Activated T-cell treated with anti-CD3 and anti-CD28 coated beads, Interleukin-2, amount 50 U/mL, for 4 hours (primary cell): ENCODE results near the gene HBB. TPM values are rescaled to one million over a fixed set of nuclear protein-coding genes. Genes with fewer than 3 reads are reported as not detected.

ENCODE experiments used
- ATAC-seq, 2 donors: fragments of 200-7000 bp; cut with Tn5 transposase; one replicate each; pipeline ENCODE4 v1.10.0; 2021
- DNase-seq: peaks from one replicate; pipeline ENCODE4 v3.0.0-alpha.2; 2020
- H3K27me3 Mint-ChIP-seq: one replicate; pipeline ENCODE4 v1.8.0; 2021; ENCODE audit warnings: low read depth, mixed read lengths
- H3K36me3 Mint-ChIP-seq: one replicate; pipeline ENCODE4 v1.8.0; 2022; ENCODE audit warnings: mixed read lengths; ENCODE audit not compliant: insufficient read depth
- H3K4me1 Mint-ChIP-seq: one replicate; pipeline ENCODE4 v1.8.0; 2021; ENCODE audit warnings: low read depth, mixed read lengths
- H3K4me3 Mint-ChIP-seq: one replicate; pipeline ENCODE4 v1.8.0; 2021; ENCODE audit warnings: mild to moderate bottlenecking, moderate library complexity, mixed read lengths
- H3K9me3 Mint-ChIP-seq: one replicate; pipeline ENCODE4 v1.8.0; 2021; ENCODE audit warnings: mixed read lengths
- total RNA-seq, 3 donors: library from RNA; stranded (reverse); gene quantifications; one replicate each; pipeline ENCODE4 v1.2.1, GENCODE V29; 2021

Gene HBB
- total RNA-seq, 3 donors from 2014 or later = not detected

DNA sequence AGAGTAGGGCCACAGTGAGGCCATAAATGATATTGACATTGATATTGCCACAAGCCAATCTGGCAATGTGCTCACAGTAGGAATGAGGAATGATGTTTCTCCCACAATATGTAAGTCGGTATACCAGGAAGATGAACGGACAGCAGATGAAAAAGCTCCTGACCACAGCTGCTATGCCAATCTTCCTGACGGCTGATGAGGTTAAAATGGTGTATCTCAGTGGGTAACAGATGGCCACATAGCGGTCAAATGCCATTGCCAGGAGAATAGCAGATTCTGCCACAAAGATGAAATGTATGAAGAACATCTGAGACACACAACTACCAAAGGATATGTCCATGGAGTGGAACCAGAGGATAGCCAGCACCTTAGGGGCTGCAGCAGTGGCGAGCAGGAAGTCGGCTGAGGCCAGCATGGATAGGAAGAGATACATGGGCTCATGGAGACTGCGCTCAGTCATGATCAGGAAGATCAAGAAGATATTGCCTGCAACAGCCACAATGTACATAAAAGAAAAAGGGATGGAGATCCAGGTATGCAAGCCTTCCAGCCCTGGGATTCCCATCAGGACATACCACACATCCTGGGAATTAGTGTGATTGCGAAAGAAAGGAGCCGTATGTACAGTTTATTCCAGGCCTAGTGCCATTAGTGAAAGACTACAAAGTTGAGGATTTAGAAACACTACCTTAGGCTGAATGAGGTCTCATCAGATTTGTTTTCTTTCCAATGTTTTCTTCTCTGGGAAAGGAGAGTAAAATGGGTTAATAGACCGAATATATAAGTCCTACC, 48.6 kb downstream of the HBB start:
- H3K27me3 Mint-ChIP-seq = no peaks in the 10 kb centered on the region
- no peak for DNase-seq
- H3K36me3 Mint-ChIP-seq = no peaks in the 10 kb centered on the region
- H3K9me3 Mint-ChIP-seq = peaks cover 5% of the 10 kb centered on the region
- no peak for ATAC-seq
- no peak overlapping the region for H3K4me3 Mint-ChIP-seq
- no peaks in the 10 kb centered on the region for H3K4me1 Mint-ChIP-seq

Other genes with a start within 250 kb of the HBB start
- gene OR51L1, start 232.2 kb downstream of the HBB start, total RNA-seq = not detected
- not detected for gene OR52J3, start 180.5 kb downstream of the HBB start, total RNA-seq
- not detected for gene OR52E2, start 167.4 kb downstream of the HBB start, total RNA-seq
- not detected for gene OR52E1, start 157.5 kb downstream of the HBB start, total RNA-seq
- not detected for gene OR52A5, start 88.7 kb downstream of the HBB start, total RNA-seq
- gene OR52A1, start 72.3 kb downstream of the HBB start, total RNA-seq = not detected
- gene OR51V1, start 26.4 kb downstream of the HBB start, total RNA-seq = not detected
- under 1 TPM in 2 of 3 donors, not detected in 1; 0.46 to 0.51 TPM for gene HBD, start 7.4 kb upstream of the HBB start, total RNA-seq
- gene HBG1, start 22.8 kb upstream of the HBB start, total RNA-seq = 1 to 10 TPM; 1.0 to 2.4 (median 1.5) TPM
- 1 to 10 TPM; 5.7 to 7.5 (median 5.8) TPM for gene HBG2, start 27.7 kb upstream of the HBB start, total RNA-seq
- gene HBE1, start 42.9 kb upstream of the HBB start, total RNA-seq = 1 to 10 TPM; 1.3 to 2.3 (median 2.0) TPM
- not detected for gene OR51B4, start 74.9 kb upstream of the HBB start, total RNA-seq
- not detected for gene OR51B2, start 97.2 kb upstream of the HBB start, total RNA-seq
- gene OR51B5, start 116.5 kb upstream of the HBB start, total RNA-seq = not detected
- gene OR51B6, start 124.4 kb upstream of the HBB start, total RNA-seq = not detected
- gene OR51M1, start 156.7 kb upstream of the HBB start, total RNA-seq = not detected
- not detected for gene OR51Q1, start 195.0 kb upstream of the HBB start, total RNA-seq
- not detected for gene OR51I1, start 214.4 kb upstream of the HBB start, total RNA-seq
- gene OR51I2, start 222.3 kb upstream of the HBB start, total RNA-seq = not detected